OCI-LY7 (cell line): ENCODE measurements around the gene MROH7. TPM values are rescaled to one million over a fixed set of nuclear protein-coding genes. Genes with fewer than 3 reads are reported as not detected.
A peak's percentile ranks its signal among the peaks of the same experiment; 100 is the strongest.

Experiments used
- BruUV-seq: library from RNA; stranded (reverse); fragments of 400-500 nt; replicated peaks from 2 replicates; lab custom pipeline; 2021; lab: Mats Ljungman, UMichigan
- CTCF ChIA-PET: fragments of 300-600 bp; sonication (Branson Sonifier 250); formaldehyde crosslinking; loops from one replicate; lab custom pipeline; 2022; ENCODE audit warnings: antibody characterized with exemption; ENCODE audit not compliant: unreplicated experiment; lab: Charles Lee
- POLR2A ChIA-PET: fragments of 300-600 bp; sonication (Branson Sonifier 250); formaldehyde crosslinking; loops from one replicate; lab custom pipeline; 2022; ENCODE audit warnings: antibody characterized with exemption; lab: Charles Lee
- DNase-seq: peaks from one replicate; pipeline ENCODE4 v3.0.0-alpha.2; 2015; ENCODE audit warnings: low spot score
- H2AFZ ChIP-seq: fragments of 200-600 bp; sonication (generic), shearing (Covaris generic); 2 replicates; pipeline ENCODE4 v1.6.1; 2014; ENCODE audit warnings: mild to moderate bottlenecking, antibody characterized with exemption, low read length, moderate library complexity
- H3K27ac ChIP-seq: fragments of 200-600 bp; sonication (generic); 2 replicates; pipeline ENCODE4 v1.5.1; 2014; ENCODE audit warnings: mixed run types, low read depth, mild to moderate bottlenecking, moderate library complexity, low read length, inconsistent platforms; ENCODE audit not compliant: poor library complexity, severe bottlenecking
- H3K36me3 ChIP-seq: fragments of 200-600 bp; sonication (generic); 2 replicates; pipeline ENCODE4 v1.6.1; 2014; ENCODE audit warnings: mild to moderate bottlenecking, antibody characterized with exemption, low read length, moderate library complexity, mixed read lengths; ENCODE audit not compliant: insufficient read depth
- H3K4me1 ChIP-seq: fragments of 200-600 bp; sonication (generic); 2 replicates; pipeline ENCODE4 v1.5.1; 2014; ENCODE audit warnings: mild to moderate bottlenecking, low read length; ENCODE audit not compliant: insufficient read depth, poor library complexity, severe bottlenecking
- H3K4me2 ChIP-seq: fragments of 200-600 bp; sonication (generic); 2 replicates; pipeline ENCODE4 v1.6.1; 2014; ENCODE audit warnings: mild to moderate bottlenecking, low read length
- H3K4me3 ChIP-seq: fragments of 200-600 bp; sonication (generic); 2 replicates; pipeline ENCODE4 v1.5.1; 2014; ENCODE audit warnings: mild to moderate bottlenecking, low read depth, low read length; ENCODE audit not compliant: poor library complexity, severe bottlenecking
- H3K79me2 ChIP-seq: fragments of 200-600 bp; sonication (generic); 2 replicates; pipeline ENCODE4 v1.6.1; 2016; ENCODE audit warnings: low read depth, mild to moderate bottlenecking, low read length, moderate library complexity, mixed read lengths; ENCODE audit not compliant: insufficient read depth
- H3K9me2 ChIP-seq: fragments of 200-600 bp; sonication (generic); 2 replicates; pipeline ENCODE4 v1.6.1; 2016; ENCODE audit warnings: mild to moderate bottlenecking, low read length, mixed read lengths; ENCODE audit not compliant: insufficient read depth
- H3K9me3 ChIP-seq: fragments of 200-600 bp; sonication (generic); 2 replicates; pipeline ENCODE4 v1.6.1; 2014; ENCODE audit warnings: mild to moderate bottlenecking, mixed run types, low read length, mixed read lengths
- H4K20me1 ChIP-seq: fragments of 200-600 bp; sonication (generic); 2 replicates; pipeline ENCODE4 v1.6.1; 2014; ENCODE audit warnings: mild to moderate bottlenecking, antibody characterized with exemption, low read length, moderate library complexity, mixed read lengths; ENCODE audit not compliant: insufficient read depth
- CTCF ChIP-seq: fragments of 200-600 bp; sonication (generic); conservative IDR thresholded peaks from 2 replicates; pipeline ENCODE4 v1.5.1; 2014; ENCODE audit warnings: mild to moderate bottlenecking, antibody characterized with exemption, low read length, moderate library complexity, mixed read lengths
- EZH2phosphoT487 ChIP-seq: fragments of 200-600 bp; sonication (generic); IDR thresholded peaks from 2 replicates; pipeline ENCODE4 v1.6.1; 2018; ENCODE audit warnings: low read depth, borderline replicate concordance, mild to moderate bottlenecking, mixed run types, antibody characterized with exemption, low read length, moderate library complexity, mixed read lengths
- intact Hi-C: fragments of 100-400 bp; cut with micrococcal nuclease; formaldehyde crosslinking; loops from one replicate; pipeline ENCODE4 v1.10.0; 2022; ENCODE audit not compliant: unreplicated experiment
- total RNA-seq, 2 experiments: library from RNA; depleted of rRNA in 1 of 2; stranded (reverse); fragments of >200 nt in 1 of 2; shearing (Covaris generic) in 1 of 2; gene quantifications; 2 replicates each; pipeline ENCODE4 v1.2.3, GENCODE V29; 2014 to 2022

MROH7 gene
- total RNA-seq, 2 experiments from 2014 or later, result not detected

DNA sequence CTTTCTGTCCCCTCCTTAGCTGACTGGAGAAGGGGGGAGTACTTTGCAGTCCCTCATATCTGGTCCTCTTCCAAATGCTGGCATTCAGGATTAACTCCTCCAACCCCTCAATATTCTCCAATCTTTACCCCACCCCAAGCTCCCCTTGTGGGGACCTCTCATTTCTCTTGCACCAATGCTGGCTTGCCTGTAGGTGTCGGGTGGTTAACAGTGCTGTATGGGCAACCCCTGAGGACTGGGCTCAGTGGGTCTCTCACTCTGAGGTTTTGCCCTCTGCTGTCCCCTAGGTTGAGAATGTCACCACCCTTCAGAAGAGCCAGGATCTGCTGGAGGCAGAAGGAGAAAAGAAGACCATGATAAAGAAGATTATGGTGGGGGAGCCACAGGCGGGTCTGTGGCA lies 27.0 kb downstream of the MROH7 start:
- DNase-seq, result no peak
- no peaks in the 10 kb centered on the region for H3K79me2 ChIP-seq
- intact Hi-C loops, result no loop called here
- no peaks in the 10 kb centered on the region for H4K20me1 ChIP-seq
- H3K4me1 ChIP-seq, result no peaks in the 10 kb centered on the region
- BruUV-seq, result no TSS peak
- no peak for TF ChIP-seq EZH2phosphoT487
- TF ChIP-seq CTCF, result no peak
- POLR2A ChIA-PET, result no interaction called here
- H3K4me2 ChIP-seq, result no peak overlapping the region
- no peak overlapping the region for H2AFZ ChIP-seq
- H3K27ac ChIP-seq, result no peak overlapping the region
- H3K36me3 ChIP-seq, result no peaks in the 10 kb centered on the region
- no peak overlapping the region for H3K4me3 ChIP-seq
- no peaks in the 10 kb centered on the region for H3K9me3 ChIP-seq
- no peaks in the 10 kb centered on the region for H3K9me2 ChIP-seq
- CTCF ChIA-PET, result no interaction called here

GRCh38 chr1:54671985-54672608 lies 30.5 kb downstream of the MROH7 start:
- H3K9me3 ChIP-seq, result no peaks in the 10 kb centered on the region
- intact Hi-C loops, result loop anchor here (1.0 kb wide), 2 partner anchors 120 to 138 kb away; no protein-coding TSS in a partner anchor
- peak; percentile 53 for DNase-seq
- no peak overlapping the region for H3K27ac ChIP-seq
- H3K4me3 ChIP-seq, result no peak overlapping the region
- H4K20me1 ChIP-seq, result no peaks in the 10 kb centered on the region
- no peaks in the 10 kb centered on the region for H3K9me2 ChIP-seq
- H2AFZ ChIP-seq, result no peak overlapping the region
- H3K36me3 ChIP-seq, result no peaks in the 10 kb centered on the region
- ChIA-PET CTCF (no interaction called here), POLR2A (no interaction called here)
- no TSS peak for BruUV-seq
- H3K79me2 ChIP-seq, result no peaks in the 10 kb centered on the region
- no peaks in the 10 kb centered on the region for H3K4me1 ChIP-seq
- no peak overlapping the region for H3K4me2 ChIP-seq
- TF ChIP-seq EZH2phosphoT487 (no peak), CTCF (peak; percentile 84)
